ENCODE data around the gene HS6ST1.

HS6ST1 gene

GRCh38 chr2:128342550-128342949 is 23.9 kb upstream of the HS6ST1 start:
- DNase-seq (ENCODE audit: insufficient read length, low spot score) (no peak), FAIRE-seq (no peak)
- TF ChIP-seq POU2F2 (IDR thresholded peaks at IDR 0.05; ENCODE audit: low read depth, low read length): no peak
- no peak for TF ChIP-seq TAF1 (IDR thresholded peaks at IDR 0.05; ENCODE audit: low read depth, low read length)
- no peak for TF ChIP-seq POLR2A (IDR thresholded peaks at IDR 0.05; ENCODE audit: low read depth, low read length)
- no peak for TF ChIP-seq POLR2AphosphoS5 (IDR thresholded peaks at IDR 0.05; ENCODE audit: low read depth, low read length)
- no peak for TF ChIP-seq PAX5 (IDR thresholded peaks at IDR 0.05; ENCODE audit: insufficient read depth, low read length, severe bottlenecking)
- no peak for TF ChIP-seq SPI1 (IDR thresholded peaks at IDR 0.05; ENCODE audit: low read depth, low read length)

GRCh38 chr2:128341621-128342020 is 23.0 kb upstream of the HS6ST1 start:
- no peak for FAIRE-seq
- DNase-seq (ENCODE audit: insufficient read length, low spot score): no peak
- TF ChIP-seq TAF1 (IDR thresholded peaks at IDR 0.05; ENCODE audit: low read depth, low read length) (no peak), POU2F2 (IDR thresholded peaks at IDR 0.05; ENCODE audit: low read depth, low read length) (no peak), SPI1 (IDR thresholded peaks at IDR 0.05; ENCODE audit: low read depth, low read length) (no peak), POLR2A (IDR thresholded peaks at IDR 0.05; ENCODE audit: low read depth, low read length) (no peak), PAX5 (IDR thresholded peaks at IDR 0.05; ENCODE audit: insufficient read depth, low read length, severe bottlenecking) (no peak), POLR2AphosphoS5 (IDR thresholded peaks at IDR 0.05; ENCODE audit: low read depth, low read length) (no peak)

- FAIRE-seq: no peak
- TF ChIP-seq SPI1 (IDR thresholded peaks at IDR 0.05; ENCODE audit: low read depth, low read length) (peak; percentile 67), POLR2A (IDR thresholded peaks at IDR 0.05; ENCODE audit: low read depth, low read length) (no peak)
These were observed 13.5 kb upstream of the HS6ST1 start for GRCh38 chr2:128332091-128332634.

GRCh38 chr2:128330583-128330982 is 11.9 kb upstream of the HS6ST1 start:
- FAIRE-seq: no peak
- no peak for TF ChIP-seq PAX5 (IDR thresholded peaks at IDR 0.05; ENCODE audit: insufficient read depth, low read length, severe bottlenecking)
- TF ChIP-seq POU2F2 (IDR thresholded peaks at IDR 0.05; ENCODE audit: low read depth, low read length): no peak
- TF ChIP-seq POLR2A (IDR thresholded peaks at IDR 0.05; ENCODE audit: low read depth, low read length): no peak
- no peak for TF ChIP-seq SPI1 (IDR thresholded peaks at IDR 0.05; ENCODE audit: low read depth, low read length)
- no peak for TF ChIP-seq TAF1 (IDR thresholded peaks at IDR 0.05; ENCODE audit: low read depth, low read length)
- TF ChIP-seq POLR2AphosphoS5 (IDR thresholded peaks at IDR 0.05; ENCODE audit: low read depth, low read length): no peak

More at GRCh38 chr2:128332091-128332634, 13.5 kb upstream of the HS6ST1 start:
- DNase-seq (ENCODE audit: insufficient read length, low spot score): no peak

GRCh38 chr2:128329607-128330006 is 10.9 kb upstream of the HS6ST1 start:
- no peak for TF ChIP-seq TAF1 (IDR thresholded peaks at IDR 0.05; ENCODE audit: low read depth, low read length)
- FAIRE-seq (no peak), DNase-seq (ENCODE audit: insufficient read length, low spot score) (no peak)

More at GRCh38 chr2:128330583-128330982, 11.9 kb upstream of the HS6ST1 start:
- DNase-seq (ENCODE audit: insufficient read length, low spot score): no peak

- FAIRE-seq: no peak
- no peak for DNase-seq (ENCODE audit: insufficient read length, low spot score)
- TF ChIP-seq POU2F2 (IDR thresholded peaks at IDR 0.05; ENCODE audit: low read depth, low read length) (no peak), SPI1 (IDR thresholded peaks at IDR 0.05; ENCODE audit: low read depth, low read length) (no peak), PAX5 (IDR thresholded peaks at IDR 0.05; ENCODE audit: insufficient read depth, low read length, severe bottlenecking) (no peak)
These were observed 8.7 kb upstream of the HS6ST1 start for GRCh38 chr2:128327180-128327964.

- DNase-seq (ENCODE audit: insufficient read length, low spot score) (no peak), FAIRE-seq (no peak)
- TF ChIP-seq PAX5 (IDR thresholded peaks at IDR 0.05; ENCODE audit: insufficient read depth, low read length, severe bottlenecking) (no peak), POU2F2 (IDR thresholded peaks at IDR 0.05; ENCODE audit: low read depth, low read length) (no peak), SPI1 (IDR thresholded peaks at IDR 0.05; ENCODE audit: low read depth, low read length) (no peak), POLR2A (IDR thresholded peaks at IDR 0.05; ENCODE audit: low read depth, low read length) (no peak), POLR2AphosphoS5 (IDR thresholded peaks at IDR 0.05; ENCODE audit: low read depth, low read length) (no peak), TAF1 (IDR thresholded peaks at IDR 0.05; ENCODE audit: low read depth, low read length) (no peak)
These were observed 7.7 kb upstream of the HS6ST1 start for GRCh38 chr2:128326346-128326745.

- no peak for FAIRE-seq
- no peak for TF ChIP-seq SPI1 (IDR thresholded peaks at IDR 0.05; ENCODE audit: low read depth, low read length)
- no peak for TF ChIP-seq POLR2A (IDR thresholded peaks at IDR 0.05; ENCODE audit: low read depth, low read length)
- TF ChIP-seq TAF1 (IDR thresholded peaks at IDR 0.05; ENCODE audit: low read depth, low read length): no peak
- no peak for TF ChIP-seq PAX5 (IDR thresholded peaks at IDR 0.05; ENCODE audit: insufficient read depth, low read length, severe bottlenecking)
- no peak for TF ChIP-seq POU2F2 (IDR thresholded peaks at IDR 0.05; ENCODE audit: low read depth, low read length)
- TF ChIP-seq POLR2AphosphoS5 (IDR thresholded peaks at IDR 0.05; ENCODE audit: low read depth, low read length): no peak
- no peak for DNase-seq (ENCODE audit: insufficient read length, low spot score)
These were observed 7.0 kb upstream of the HS6ST1 start for GRCh38 chr2:128325611-128326181.

- TF ChIP-seq POU2F2 (IDR thresholded peaks at IDR 0.05; ENCODE audit: low read depth, low read length) (no peak), SPI1 (IDR thresholded peaks at IDR 0.05; ENCODE audit: low read depth, low read length) (no peak), POLR2A (IDR thresholded peaks at IDR 0.05; ENCODE audit: low read depth, low read length) (no peak), PAX5 (IDR thresholded peaks at IDR 0.05; ENCODE audit: insufficient read depth, low read length, severe bottlenecking) (no peak), POLR2AphosphoS5 (IDR thresholded peaks at IDR 0.05; ENCODE audit: low read depth, low read length) (no peak), TAF1 (IDR thresholded peaks at IDR 0.05; ENCODE audit: low read depth, low read length) (no peak)
- FAIRE-seq (no peak), DNase-seq (ENCODE audit: insufficient read length, low spot score) (no peak)
These were observed 6.3 kb upstream of the HS6ST1 start for GRCh38 chr2:128324897-128325410.

Measured in GM12891 (cell line).